ENCODE measurements around the gene ARL11. TPM values are rescaled to one million over a fixed set of nuclear protein-coding genes. Genes with fewer than 3 reads are reported as not detected.

ARL11 gene
- total RNA-seq, 2 experiments from 2014 or later = 0.19 to 0.34 TPM

DNA sequence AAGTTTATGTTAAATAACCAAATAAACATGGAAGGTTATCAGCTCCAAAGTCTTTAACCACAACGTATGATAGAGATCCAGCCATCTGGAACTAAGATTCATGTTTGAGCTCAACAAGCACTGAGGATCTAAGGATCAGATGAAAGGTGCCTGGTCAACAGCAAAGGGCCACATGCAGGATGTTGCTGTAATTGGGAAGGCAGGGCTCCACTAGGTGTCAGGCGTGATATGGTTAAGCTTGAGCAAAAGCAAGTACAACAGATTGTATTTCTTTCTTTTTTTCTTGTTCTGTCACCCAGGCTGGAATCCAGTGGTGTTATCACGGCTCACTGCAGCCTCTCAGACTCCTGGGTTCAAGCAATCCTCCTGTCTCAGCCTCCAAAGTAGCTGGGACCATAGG, 50.9 kb downstream of the ARL11 start:
- ChIA-PET CTCF (no interaction called here), POLR2A (interaction anchor here (1.5 kb wide), 1 partner anchor 114 kb away, joined by 4 read pairs; the partner anchor contains the start of gene KPNA3)

DNA sequence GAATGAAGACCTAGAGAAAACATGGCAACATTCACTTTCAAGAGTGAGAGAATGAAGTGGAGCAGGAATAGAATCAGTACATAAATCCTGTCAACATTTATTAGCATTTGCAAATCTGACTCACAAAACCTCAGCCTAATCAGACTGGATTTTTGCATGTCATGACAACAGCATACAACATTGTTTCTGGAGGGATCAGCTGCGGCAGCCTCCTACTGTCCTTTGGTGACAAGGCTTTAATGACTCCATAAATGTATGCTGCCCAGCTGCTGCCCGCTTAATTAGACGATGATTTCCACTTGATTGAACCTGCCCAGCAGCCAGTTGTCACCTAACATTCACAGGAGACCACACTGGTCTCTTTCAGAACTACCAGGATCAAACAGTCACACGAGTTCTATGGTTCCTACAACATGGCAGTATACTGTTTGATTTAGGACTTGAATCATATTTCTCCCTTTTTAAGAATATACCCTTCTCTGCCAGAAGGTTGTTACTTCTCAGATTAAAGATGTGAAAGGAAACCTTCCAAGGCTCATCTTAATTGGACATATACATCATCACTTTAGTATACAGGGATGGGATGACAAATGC, 53.6 kb downstream of the ARL11 start:
- POLR2A ChIA-PET = no interaction called here
- CTCF ChIA-PET = no interaction called here

Other genes starting within 250 kb of the ARL11 start
- 1 to 10 TPM; 5.6 to 5.7 TPM for gene CAB39L, start 184.4 kb upstream of the ARL11 start, total RNA-seq
- gene SETDB2, start 184.2 kb upstream of the ARL11 start, total RNA-seq = 10 to 100 TPM; 11.1 to 11.2 TPM
- gene PHF11, start 132.6 kb upstream of the ARL11 start, total RNA-seq = 10 to 100 TPM; 43.6 to 49.6 TPM
- gene RCBTB1, start 42.9 kb upstream of the ARL11 start, total RNA-seq = 10 to 100 TPM; 17.6 to 19.5 TPM
- gene EBPL, start 63.0 kb downstream of the ARL11 start, total RNA-seq = 10 to 100 TPM; 53.0 to 57.3 TPM
- gene KPNA3, start 164.2 kb downstream of the ARL11 start, total RNA-seq = 10 to 100 TPM; 65.2 to 67.3 TPM